GM12878 (cell line): Measurements from ENCODE around the gene GPR62. TPM values are rescaled to one million over a fixed set of nuclear protein-coding genes. Genes with fewer than 3 reads are reported as not detected.
A peak's percentile ranks its signal among the peaks of the same experiment; 100 is the strongest.

ENCODE experiments used
- ATAC-seq: fragments of 200-7000 bp; cut with Tn5 transposase; 3 replicates; pipeline ENCODE4 v1.9.1; 2020; ENCODE audit warnings: mild to moderate bottlenecking, moderate library complexity
- BruUV-seq: library from RNA; stranded (reverse); fragments of 400-500 nt; replicated peaks from 2 replicates; lab custom pipeline; 2021; lab: Mats Ljungman, UMichigan
- CTCF ChIA-PET: fragments of 300-600 bp; sonication (Branson Sonifier 250); formaldehyde crosslinking; extraction: SDS; loops from one replicate; lab custom pipeline; 2021; ENCODE audit warnings: inconsistent platforms; lab: Yijun Ruan, JAX
- POLR2A ChIA-PET: fragments of 350-600 bp; formaldehyde crosslinking; extraction: SDS; loops from one replicate; lab custom pipeline; 2021; ENCODE audit warnings: inconsistent platforms; lab: Charles Lee
- RAD21 ChIA-PET: fragments of 300-600 bp; sonication (Branson Sonifier 250); formaldehyde crosslinking; loops from one replicate; lab custom pipeline; 2023; ENCODE audit warnings: antibody characterized with exemption; ENCODE audit not compliant: unreplicated experiment; lab: Charles Lee
- SMC1A ChIA-PET: fragments of 300-600 bp; sonication (Branson Sonifier 250); formaldehyde crosslinking; loops from one replicate; lab custom pipeline; 2023; ENCODE audit not compliant: unreplicated experiment, uncharacterized antibody; lab: Charles Lee
- DNase-seq: peaks from one replicate; pipeline ENCODE4 v3.0.0-alpha.2; 2011; ENCODE audit warnings: low read depth, low spot score
- FAIRE-seq: peaks from 3 replicates; lab custom pipeline; 2011; peaks lifted over from hg19 to GRCh38; lab: Jason Lieb, UNC
- H2AFZ ChIP-seq: 2 replicates; pipeline ENCODE4 v1.6.0; 2011; ENCODE audit warnings: low read depth, low read length, control low read depth; ENCODE audit not compliant: control insufficient read depth
- H3K27ac ChIP-seq: 2 replicates; pipeline ENCODE4 v1.5.1; 2011; ENCODE audit warnings: control low read depth; ENCODE audit not compliant: control insufficient read depth, insufficient read depth
- H3K27me3 ChIP-seq, 2 experiments: replicated peaks in 1 of 2; 2 replicates each; pipeline versions ENCODE4 v1.6.0 to v1.6.1; 2011; ENCODE audit warnings: low read length in 1 of 2; ENCODE audit not compliant: control insufficient read depth in 2 of 2, insufficient read depth in 2 of 2
- H3K36me3 ChIP-seq, 2 experiments: 2 replicates each; pipeline ENCODE4 v1.5.1; 2011; ENCODE audit warnings: low read length in 1 of 2; ENCODE audit not compliant: control insufficient read depth in 2 of 2, insufficient read depth in 2 of 2
- H3K4me1 ChIP-seq: 2 replicates; pipeline ENCODE4 v1.6.1; 2011; ENCODE audit warnings: mild to moderate bottlenecking, low read length, moderate library complexity, mixed read lengths; ENCODE audit not compliant: control insufficient read depth, insufficient read depth
- H3K4me2 ChIP-seq: 2 replicates; pipeline ENCODE4 v1.6.0; 2011; ENCODE audit warnings: control low read depth; ENCODE audit not compliant: control insufficient read depth, insufficient read depth
- H3K4me3 ChIP-seq: fragments of 200-600 bp; sonication (generic); 2 replicates; pipeline ENCODE4 v1.5.1; 2016
- H3K79me2 ChIP-seq: 2 replicates; pipeline ENCODE4 v1.6.0; 2011; ENCODE audit warnings: low read length; ENCODE audit not compliant: control insufficient read depth, insufficient read depth
- H3K9ac ChIP-seq: 2 replicates; pipeline ENCODE4 v1.8.0; 2011; ENCODE audit warnings: low read length, control low read depth, mixed read lengths; ENCODE audit not compliant: control insufficient read depth, insufficient read depth
- H3K9me3 ChIP-seq: replicated peaks from 3 replicates; pipeline ENCODE4 v1.5.1; 2011; ENCODE audit warnings: mild to moderate bottlenecking, low read length; ENCODE audit not compliant: control insufficient read depth, insufficient read depth
- H4K20me1 ChIP-seq: 2 replicates; pipeline ENCODE4 v1.6.0; 2011; ENCODE audit not compliant: control insufficient read depth, insufficient read depth
- GATAD2B ChIP-seq: fragments of 450-650 bp; conservative IDR thresholded peaks from 2 replicates; pipeline ENCODE4 v1.6.1; 2017; ENCODE audit warnings: low read depth, mild to moderate bottlenecking, moderate library complexity
- HCFC1 ChIP-seq: fragments of 150-350 bp; IDR thresholded peaks from 2 replicates; pipeline ENCODE4 v1.6.1; 2014; ENCODE audit warnings: low read length
- HDGF ChIP-seq: fragments of 450-650 bp; IDR thresholded peaks from 2 replicates; pipeline ENCODE4 v1.6.1; 2016; ENCODE audit warnings: antibody characterized with exemption
- JUND ChIP-seq: IDR thresholded peaks from 2 replicates; pipeline ENCODE4 v1.6.1; 2012; ENCODE audit warnings: low read depth, mild to moderate bottlenecking, low read length, improper control_type of control experiment, moderate library complexity
- MEF2B ChIP-seq: fragments of 450-650 bp; IDR thresholded peaks from 2 replicates; pipeline ENCODE4 v1.6.1; 2018; ENCODE audit warnings: mild to moderate bottlenecking, moderate library complexity; ENCODE audit not compliant: partially characterized antibody, poor library complexity, severe bottlenecking
- NFXL1 ChIP-seq: fragments of 450-650 bp; IDR thresholded peaks from 2 replicates; pipeline ENCODE4 v1.6.1; 2017; ENCODE audit warnings: antibody characterized with exemption, mild to moderate bottlenecking, borderline replicate concordance
- PAX8 ChIP-seq: fragments of 450-650 bp; IDR thresholded peaks from 2 replicates; pipeline ENCODE4 v1.6.1; 2017; ENCODE audit warnings: mild to moderate bottlenecking, moderate library complexity
- POLR2AphosphoS5 ChIP-seq: IDR thresholded peaks from 2 replicates; pipeline ENCODE4 v1.6.1; 2011; ENCODE audit warnings: mild to moderate bottlenecking, low read length, inconsistent platforms
- SMARCA5 ChIP-seq: fragments of 450-650 bp; IDR thresholded peaks from 2 replicates; pipeline ENCODE4 v1.6.1; 2017; ENCODE audit warnings: mild to moderate bottlenecking
- USF2 ChIP-seq: IDR thresholded peaks from 2 replicates; pipeline ENCODE4 v1.6.1; 2011; ENCODE audit warnings: low read depth, low read length, improper control_type of control experiment, borderline replicate concordance
- YY1 ChIP-seq: IDR thresholded peaks from 2 replicates; pipeline ENCODE4 v1.6.1; 2011; ENCODE audit warnings: low read depth, mild to moderate bottlenecking, low read length
- ZNF687 ChIP-seq: fragments of 450-650 bp; IDR thresholded peaks from 2 replicates; pipeline ENCODE4 v1.6.1; 2017; ENCODE audit warnings: mild to moderate bottlenecking, moderate library complexity
- WGBS: methylation state at CpG from one replicate; pipeline ENCODE4 v1.1.6; 2016; ENCODE audit warnings: low lambda C conversion rate; ENCODE audit not compliant: insufficient replicate concordance, insufficient coverage; ENCODE audit errors: missing lambda C conversion rate; 5-methylcytosine and 5-hydroxymethylcytosine counted together
- in situ Hi-C: fragments of 300-500 bp; cut with MboI; formaldehyde crosslinking; loops from 9 replicates; pipeline ENCODE4 v1.14.3; 2018; ENCODE audit warnings: mixed read lengths
- intact Hi-C: fragments of 100-400 bp; cut with micrococcal nuclease; formaldehyde crosslinking; loops from one replicate; pipeline ENCODE4 v1.14.2; 2022; ENCODE audit not compliant: unreplicated experiment
- polyA plus RNA-seq, 11 experiments: library from polyadenylated mRNA; depleted of rRNA in 4 of 11; unstranded in 6 of 11; stranded (reverse) in 5 of 11; fragments of >200 nt; fragmentation: Nextera tagmentation in 4 of 11; fragmentation: Illumina TruSeq in 1 of 11; extraction: Ambion mirVana in 4 of 11; extraction: Trizol in 1 of 11; gene quantifications; 1 replicate in 1 of 11; 2 replicates in 10 of 11; pipeline versions ENCODE4 v1.2.1 to v1.2.3, GENCODE V29; 2011 to 2016; ENCODE audit warnings: inconsistent platforms in 2 of 11, missing spikeins in 2 of 11, low read depth in 1 of 11
- total RNA-seq, 4 experiments: library from RNA; depleted of rRNA in 3 of 4; stranded (reverse); fragments of >200 nt in 3 of 4; fragmentation: Illumina TruSeq in 1 of 4; extraction: Trizol in 1 of 4; gene quantifications; 2 replicates each; pipeline versions ENCODE4 v1.2.1 to v1.2.3, GENCODE V29; 2013 to 2021
- TF ChIP-seq, protein P1 (sequence below): fragments of 450-650 bp; IDR thresholded peaks from 2 replicates; pipeline ENCODE4 v1.6.1; 2017; ENCODE audit warnings: low read depth, mild to moderate bottlenecking, moderate library complexity

Gene GPR62
- total and polyA plus RNA-seq, 10 of the 15 experiments (the other 5 are each of a cell fraction or from before 2014, with no cell fraction given), result not detected

GRCh38 chr3:51974963-51975851 is 20.0 kb downstream of the GPR62 start, which contains the start of gene ABHD14A:
Gene ABHD14A, plus strand, starts transcription at chr3:51975064. Its CDS starts 72 bp downstream, at chr3:51975136.
- in situ Hi-C loops, result no loop called here
- RAD21 ChIA-PET, result interaction anchor here (0.8 to 2.3 kb wide), 3 partner anchors 8 to 82 kb away, joined by 3 to 24 read pairs (median 3); partner anchors contain the start of genes ACY1, DUSP7 and RRP9
- H3K36me3 ChIP-seq, result no peaks in the 10 kb centered on the region
- POLR2A ChIA-PET, result interaction anchor here (0.7 to 2.7 kb wide), 3 partner anchors 8 to 33 kb away, joined by 3 to 28 read pairs (median 24); partner anchors contain the start of genes ACY1, PARP3 and RRP9
- intact Hi-C loops, result loop anchor here (1.0 kb wide), 1 partner anchor 33 kb away; the partner anchor contains the start of gene PARP3
- H3K9me3 ChIP-seq, result no peaks in the 10 kb centered on the region
- peak; percentile 66 for FAIRE-seq
- H3K4me1 ChIP-seq, result peaks cover 15% of the 10 kb centered on the region
- no peaks in the 10 kb centered on the region for H3K27me3 ChIP-seq
- H3K4me2 ChIP-seq, result peak within 1 kb of the TSS; percentile 76
- H3K79me2 ChIP-seq, result peaks cover 5% of the 10 kb centered on the region; the same call in 1 of the 2 replicates
- SMC1A ChIA-PET, result interaction anchor here (0.9 to 5.2 kb wide), 4 partner anchors 8 to 37 kb away, joined by 3 to 33 read pairs (median 10); partner anchors contain the start of genes ACY1, PARP3 and RRP9
- H2AFZ ChIP-seq, result peak within 1 kb of the TSS; percentile 96
- no TSS peak for BruUV-seq
- no peak for DNase-seq
- 3% methylated on average over 51 of the region's 63 CpGs for WGBS
- peak; percentile 91 for ATAC-seq
- peak within 1 kb of the TSS; percentile 84 for H3K4me3 ChIP-seq
- H3K9ac ChIP-seq, result peak within 1 kb of the TSS; percentile 90
- H3K27ac ChIP-seq, result peak within 1 kb of the TSS; percentile 91
- CTCF ChIA-PET, result interaction anchor here (0.9 to 5.3 kb wide), 4 partner anchors 8 to 32 kb away, joined by 3 to 79 read pairs (median 30); partner anchors contain the start of genes ACY1, PARP3 and RRP9
- no peaks in the 10 kb centered on the region for H4K20me1 ChIP-seq
- no peak for TF ChIP-seq USF2
- peak; percentile 93 for TF ChIP-seq YY1
- peak; percentile 34; the same call in 1 of the 2 replicates for TF ChIP-seq HCFC1
- TF ChIP-seq, protein P1, sequence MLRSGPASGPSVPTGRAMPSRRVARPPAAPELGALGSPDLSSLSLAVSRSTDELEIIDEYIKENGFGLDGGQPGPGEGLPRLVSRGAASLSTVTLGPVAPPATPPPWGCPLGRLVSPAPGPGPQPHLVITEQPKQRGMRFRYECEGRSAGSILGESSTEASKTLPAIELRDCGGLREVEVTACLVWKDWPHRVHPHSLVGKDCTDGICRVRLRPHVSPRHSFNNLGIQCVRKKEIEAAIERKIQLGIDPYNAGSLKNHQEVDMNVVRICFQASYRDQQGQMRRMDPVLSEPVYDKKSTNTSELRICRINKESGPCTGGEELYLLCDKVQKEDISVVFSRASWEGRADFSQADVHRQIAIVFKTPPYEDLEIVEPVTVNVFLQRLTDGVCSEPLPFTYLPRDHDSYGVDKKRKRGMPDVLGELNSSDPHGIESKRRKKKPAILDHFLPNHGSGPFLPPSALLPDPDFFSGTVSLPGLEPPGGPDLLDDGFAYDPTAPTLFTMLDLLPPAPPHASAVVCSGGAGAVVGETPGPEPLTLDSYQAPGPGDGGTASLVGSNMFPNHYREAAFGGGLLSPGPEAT, result no peak
- no peak for TF ChIP-seq JUND
- peak; percentile 10 for TF ChIP-seq MEF2B
- TF ChIP-seq HDGF, result peak; percentile 94
- TF ChIP-seq ZNF687, result peak; percentile 79
- 0 out of 2 replicates have a peak, but pooled peaks have one; percentile 64 for TF ChIP-seq SMARCA5
- peak; percentile 64; the same call in 1 of the 2 replicates for TF ChIP-seq POLR2AphosphoS5
- TF ChIP-seq PAX8, result peak; percentile 61; the same call in 1 of the 2 replicates
- no peak for TF ChIP-seq NFXL1
- peak; percentile 74; the same call in 1 of the 2 replicates for TF ChIP-seq GATAD2B
